AG20443 (cell line): Measurements from ENCODE around the gene LILRB3.
"Not testable (repeated sequence)": the region's sequence is repeated elsewhere in the genome, so short reads cannot be mapped to it uniquely, and the experiment has no call there.

Source experiments
- DNase-seq: peaks from one replicate; pipeline ENCODE4 v3.0.0; 2012; ENCODE audit warnings: low spot score, mixed read lengths

LILRB3 gene

DNA sequence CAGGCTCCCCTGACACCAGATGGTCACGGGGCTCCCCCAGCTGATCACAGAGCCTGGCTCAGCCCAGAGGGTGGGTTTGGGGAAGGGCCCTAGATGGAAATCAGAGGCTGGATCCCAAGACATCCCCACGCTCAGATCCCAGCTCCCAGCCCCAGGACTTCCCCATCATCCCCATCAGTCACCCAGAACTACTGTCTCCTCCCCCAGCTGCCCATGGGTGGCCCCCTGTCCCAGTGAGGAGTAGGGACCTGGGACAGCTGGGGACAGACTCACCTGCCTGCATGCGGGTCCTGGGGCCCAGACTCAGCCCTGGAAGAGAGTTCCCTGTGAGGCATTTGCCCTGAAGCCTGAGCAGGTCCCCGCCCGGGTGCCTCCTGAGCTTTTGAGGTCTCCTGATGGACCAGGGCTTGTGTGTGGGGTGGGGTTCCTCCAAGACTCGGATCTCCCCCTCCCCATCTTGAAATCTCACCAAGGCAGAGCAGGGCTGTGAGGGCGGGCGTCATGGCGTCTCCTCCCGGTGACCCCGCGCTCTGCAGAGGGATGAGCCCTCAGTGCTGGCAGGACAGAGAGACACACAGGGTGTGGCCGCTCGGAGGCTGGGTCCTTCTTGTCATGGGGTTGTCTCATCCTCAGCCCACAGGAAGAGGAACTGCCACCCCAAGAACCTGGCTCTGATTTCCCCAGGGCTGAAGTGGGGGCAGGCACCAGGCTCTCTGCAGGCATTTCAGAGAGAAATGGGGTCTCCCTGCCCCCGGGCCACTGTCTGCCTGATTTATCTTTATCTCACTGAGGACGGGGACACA, at the start of gene LILRB3:
TSS of gene LILRB3 (minus strand) at position 534 of the 803 bp plus-strand sequence. CDS start at position 503, 31 bp downstream.
- not testable (repeated sequence) for DNase-seq

DNA sequence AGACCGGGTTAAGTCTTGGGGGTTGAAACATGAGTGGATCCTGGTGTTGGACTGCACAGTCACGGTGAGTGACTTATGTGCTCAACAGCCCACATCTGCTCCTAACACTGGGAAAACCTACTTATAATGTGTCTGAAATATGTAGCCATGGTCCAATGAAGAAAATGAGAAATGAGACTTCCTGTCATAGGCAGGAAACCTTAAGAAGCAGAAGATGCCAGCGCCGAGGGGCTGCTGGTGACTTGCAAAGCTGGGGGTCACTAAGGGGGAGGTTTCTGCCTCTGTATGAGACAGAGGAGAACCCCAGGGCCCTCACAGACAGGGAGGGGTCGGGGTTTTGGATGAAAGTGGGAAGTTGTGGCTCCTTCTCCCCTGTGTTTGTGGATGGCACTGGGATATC, 49.4 kb upstream of the LILRB3 start:
- DNase-seq = not testable (repeated sequence)

DNA sequence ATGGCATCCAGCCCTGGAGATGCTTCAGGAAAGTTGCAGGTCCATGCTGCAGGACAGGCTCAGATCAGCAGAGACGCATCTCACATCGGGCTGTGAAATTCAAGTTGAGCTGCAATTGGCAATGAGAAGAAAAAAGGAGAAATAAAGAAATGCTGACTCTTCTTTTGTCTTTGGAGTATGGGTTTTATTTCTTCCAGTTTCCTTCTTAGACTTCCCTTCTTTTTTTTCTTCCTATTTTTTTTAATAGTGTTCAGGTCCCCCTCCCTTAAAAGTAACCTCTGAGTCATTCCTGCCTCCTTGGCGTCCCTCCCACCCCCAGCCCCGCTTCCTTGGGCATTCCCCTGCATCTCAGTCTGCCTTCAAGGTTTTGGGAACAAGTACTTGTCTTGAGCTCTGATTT, 48.8 kb upstream of the LILRB3 start:
- DNase-seq = not testable (repeated sequence)

DNA sequence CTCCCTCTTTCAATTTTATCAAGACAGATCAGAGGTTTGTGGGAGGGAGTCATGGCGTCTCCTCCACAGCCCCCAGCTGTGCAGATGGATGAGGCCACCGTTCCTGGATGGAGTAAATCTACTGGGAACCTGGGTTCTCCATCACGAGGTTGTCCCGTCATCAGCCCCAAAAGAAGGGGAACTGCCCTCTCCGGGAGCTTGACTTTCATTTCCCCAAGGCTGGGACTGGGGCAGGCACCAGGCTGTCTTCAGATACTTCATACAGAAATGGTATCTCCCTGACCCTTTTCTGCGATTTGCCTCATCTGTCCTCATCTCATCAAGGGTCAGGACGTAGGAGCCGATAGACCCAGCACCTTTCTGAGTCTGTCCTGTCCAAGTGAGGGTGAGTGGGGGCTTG, 48.3 kb upstream of the LILRB3 start:
- DNase-seq = no peak

DNA sequence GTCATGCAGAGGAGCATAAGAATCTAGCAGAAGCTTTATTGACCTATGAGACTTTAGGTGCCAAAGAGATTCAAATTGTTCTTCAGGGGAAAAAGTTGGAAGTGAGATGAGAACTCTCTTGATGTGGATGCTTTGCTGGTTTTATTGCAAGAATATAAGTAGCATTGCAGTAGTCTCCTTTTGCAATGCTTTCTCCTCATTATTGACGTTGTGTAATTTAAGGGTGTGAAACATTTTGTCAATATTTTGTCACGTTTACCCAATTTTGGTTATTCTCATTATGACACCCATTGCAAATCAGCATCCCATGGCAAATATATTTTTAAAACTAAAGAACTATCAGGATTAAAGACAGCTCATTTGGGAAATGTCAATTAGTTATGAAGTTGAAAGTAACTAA, 46.1 kb upstream of the LILRB3 start:
- no peak for DNase-seq

DNA sequence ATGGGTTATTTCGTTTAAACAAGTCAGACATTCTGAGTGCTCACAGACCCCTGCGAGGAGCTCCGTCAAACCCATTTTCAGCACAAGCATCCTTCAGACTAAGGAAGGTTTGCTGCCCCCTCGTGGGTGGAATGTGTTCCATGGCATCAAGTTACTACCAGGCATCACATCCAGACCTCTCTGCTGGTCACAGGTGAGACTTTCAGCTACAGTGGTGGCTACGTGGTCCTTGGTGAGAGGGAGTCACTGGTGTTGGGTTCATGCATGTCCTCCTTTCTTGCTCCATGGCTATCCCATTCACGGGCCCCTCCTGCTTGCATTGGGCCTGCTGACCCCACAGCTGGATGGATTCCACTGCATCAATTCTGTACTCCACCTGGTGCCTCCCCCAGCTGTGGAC, 43.3 kb upstream of the LILRB3 start:
- peak; percentile 55 for DNase-seq

DNA sequence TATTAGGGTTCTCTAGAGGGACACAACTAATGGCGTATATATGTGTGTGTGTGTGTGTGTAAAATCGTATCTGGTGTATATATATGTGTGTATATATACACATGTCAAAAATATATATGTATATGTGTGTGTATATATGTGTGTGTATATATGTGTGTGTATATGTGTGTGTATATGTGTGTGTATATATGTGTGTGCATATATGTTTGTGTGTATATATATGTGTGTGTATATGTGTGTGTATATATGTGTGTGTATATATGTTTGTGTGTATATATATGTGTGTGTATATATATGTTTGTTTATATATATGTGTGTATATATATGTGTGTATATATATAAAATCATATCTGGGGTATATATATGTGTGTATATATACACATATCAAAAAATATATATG, 39.7 kb upstream of the LILRB3 start:
- DNase-seq = no peak

DNA sequence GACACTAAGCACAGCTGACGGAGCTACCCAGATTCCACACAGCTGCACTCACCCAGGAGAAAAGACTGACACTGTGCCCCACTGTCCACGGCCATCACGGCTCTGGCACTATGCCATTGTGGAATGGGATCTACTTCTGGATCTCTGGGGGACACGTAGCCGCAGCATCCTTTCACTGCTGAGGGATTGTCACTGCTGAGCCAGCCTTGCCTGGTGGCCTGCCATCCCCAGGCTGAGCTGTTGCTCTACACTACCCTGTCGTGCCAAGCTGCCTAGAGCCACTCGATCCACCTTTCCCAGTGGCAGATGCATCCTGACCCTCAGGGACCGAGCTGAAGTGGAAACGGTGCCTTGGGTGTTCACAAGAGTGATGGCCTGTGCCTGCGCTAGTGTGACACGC, 39.3 kb upstream of the LILRB3 start:
- DNase-seq = no peak

DNA sequence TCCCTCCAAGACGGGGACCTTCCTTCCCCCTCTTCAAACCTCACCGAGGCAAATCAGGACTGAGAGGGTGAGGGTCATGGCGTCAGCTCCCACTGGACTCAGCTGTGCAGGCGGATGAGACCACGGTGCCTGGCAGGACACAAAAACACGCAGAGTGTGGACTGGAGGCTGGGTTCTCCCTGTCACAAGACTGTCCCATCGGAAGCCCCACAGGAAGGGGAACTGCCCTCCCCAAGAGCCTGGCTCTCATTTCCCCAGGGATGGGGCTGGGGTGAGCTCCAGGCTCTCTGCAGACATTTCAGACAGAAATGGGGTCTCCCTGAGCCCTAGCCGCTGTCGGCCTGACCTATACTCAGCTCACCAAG, 34.3 kb upstream of the LILRB3 start, which contains the start of gene LILRB5:
TSS of gene LILRB5 (minus strand) at position 158 of the 365 bp plus-strand sequence. CDS start at position 78, 80 bp downstream.
- no peak for DNase-seq

DNA sequence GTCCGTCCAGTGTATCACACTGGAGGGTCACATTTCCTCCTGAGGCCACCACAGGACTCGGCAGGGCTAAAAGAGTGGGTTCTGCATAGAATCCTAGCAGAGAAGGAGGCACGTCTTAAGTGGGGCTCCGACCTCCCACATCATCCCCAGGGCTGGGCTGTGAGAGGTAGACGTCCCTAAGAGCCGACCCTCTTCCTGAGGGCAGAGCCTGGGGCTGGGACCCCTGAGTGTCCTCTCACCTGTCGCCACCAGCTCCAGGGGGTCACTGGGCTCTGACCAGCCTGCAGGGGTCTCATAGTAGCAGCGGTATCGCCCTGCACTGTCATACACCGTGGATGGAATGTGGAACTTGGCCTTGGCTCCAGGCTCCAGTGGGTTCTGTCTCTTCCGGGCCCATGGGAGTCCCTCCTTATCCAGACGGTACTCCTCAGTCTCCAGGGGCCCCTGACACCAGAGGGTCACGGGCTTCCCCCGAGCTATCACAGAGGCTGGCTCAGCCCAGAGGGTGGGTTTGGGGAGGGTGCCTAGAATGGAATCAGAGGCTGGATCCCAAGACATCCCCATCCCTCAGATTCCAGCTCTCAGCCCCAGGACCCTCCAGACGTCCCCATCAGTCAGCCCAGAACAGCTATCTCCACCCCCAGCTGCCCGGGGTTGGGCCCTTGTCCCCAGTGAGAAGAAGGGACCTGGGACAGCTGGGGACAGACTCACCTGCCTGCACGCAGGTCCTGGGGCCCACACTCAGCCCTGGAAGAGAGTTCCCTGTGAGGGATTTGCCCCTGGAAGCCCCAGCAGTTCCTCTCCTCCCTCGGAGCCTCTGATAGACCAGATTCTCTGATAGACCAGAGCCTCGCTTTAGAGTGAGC, 33.7 kb upstream of the LILRB3 start:
- DNase-seq = no peak

DNA sequence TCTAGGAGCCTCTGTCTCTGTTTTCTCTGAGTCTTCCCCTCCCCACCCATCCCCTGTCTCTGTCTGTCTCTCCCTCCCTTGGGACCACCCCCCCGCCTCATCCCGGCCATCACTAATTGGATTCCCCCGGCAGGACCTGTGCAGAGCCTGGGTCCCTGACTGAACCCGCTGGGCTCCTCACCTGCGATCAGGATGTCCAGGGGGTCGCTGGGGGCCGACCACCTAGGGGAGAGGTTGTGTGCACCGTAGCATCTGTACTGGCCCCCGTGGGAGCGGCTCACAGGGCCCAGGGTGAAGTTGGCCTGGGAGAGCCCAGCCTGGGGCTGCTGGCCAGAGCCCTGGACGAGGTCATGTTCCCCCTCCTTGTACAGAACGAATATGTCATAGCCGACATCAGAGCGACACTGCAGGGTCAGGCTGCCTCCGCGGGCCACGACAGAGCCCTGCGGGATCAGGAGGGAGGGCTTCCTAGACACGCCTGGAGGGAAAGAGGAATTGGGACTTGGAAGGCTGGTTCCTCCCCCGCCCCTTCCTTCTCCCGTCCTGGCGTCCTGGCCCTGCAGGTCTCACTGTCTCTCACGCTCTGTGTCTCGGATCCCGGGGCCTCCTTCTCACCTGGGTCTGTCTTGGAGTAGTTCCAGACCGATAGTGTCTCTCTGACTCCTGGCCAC, 32.4 kb upstream of the LILRB3 start:
- no peak for DNase-seq

DNA sequence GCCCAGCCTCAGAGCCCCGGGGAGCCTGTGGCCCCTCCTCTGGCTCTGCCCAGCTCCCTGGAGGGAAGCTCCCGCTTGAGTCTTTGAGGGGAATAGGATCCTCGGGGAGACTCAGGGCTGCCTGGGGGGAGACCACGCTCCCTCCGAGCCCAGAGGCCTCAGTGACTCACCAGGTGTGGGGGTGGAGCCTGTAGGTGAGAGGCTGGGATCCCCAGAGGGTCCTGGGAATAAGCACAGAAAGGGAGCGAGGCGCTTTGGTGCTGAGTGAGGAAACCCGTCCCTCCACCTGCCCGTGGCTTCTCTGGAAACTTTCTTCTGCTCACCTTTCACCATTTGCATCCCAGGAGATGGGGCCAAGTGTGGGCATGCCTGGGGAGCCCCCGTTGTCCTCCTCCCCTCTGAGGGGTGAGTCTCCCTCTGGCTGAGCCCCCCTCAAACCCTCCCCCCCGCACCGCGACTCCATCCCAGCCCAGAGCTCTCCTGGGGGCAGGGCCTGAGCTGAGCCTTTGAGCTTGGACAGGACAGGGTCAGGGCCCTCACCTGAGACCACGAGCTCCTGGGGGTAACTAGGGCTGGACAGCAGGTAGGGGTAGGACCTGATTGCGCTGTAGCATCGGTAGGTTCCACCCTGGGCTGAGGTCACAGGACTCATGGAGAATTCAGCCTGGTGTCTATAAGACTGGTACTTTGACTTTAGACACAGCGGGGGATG, 31.5 kb upstream of the LILRB3 start:
- no peak for DNase-seq

DNA sequence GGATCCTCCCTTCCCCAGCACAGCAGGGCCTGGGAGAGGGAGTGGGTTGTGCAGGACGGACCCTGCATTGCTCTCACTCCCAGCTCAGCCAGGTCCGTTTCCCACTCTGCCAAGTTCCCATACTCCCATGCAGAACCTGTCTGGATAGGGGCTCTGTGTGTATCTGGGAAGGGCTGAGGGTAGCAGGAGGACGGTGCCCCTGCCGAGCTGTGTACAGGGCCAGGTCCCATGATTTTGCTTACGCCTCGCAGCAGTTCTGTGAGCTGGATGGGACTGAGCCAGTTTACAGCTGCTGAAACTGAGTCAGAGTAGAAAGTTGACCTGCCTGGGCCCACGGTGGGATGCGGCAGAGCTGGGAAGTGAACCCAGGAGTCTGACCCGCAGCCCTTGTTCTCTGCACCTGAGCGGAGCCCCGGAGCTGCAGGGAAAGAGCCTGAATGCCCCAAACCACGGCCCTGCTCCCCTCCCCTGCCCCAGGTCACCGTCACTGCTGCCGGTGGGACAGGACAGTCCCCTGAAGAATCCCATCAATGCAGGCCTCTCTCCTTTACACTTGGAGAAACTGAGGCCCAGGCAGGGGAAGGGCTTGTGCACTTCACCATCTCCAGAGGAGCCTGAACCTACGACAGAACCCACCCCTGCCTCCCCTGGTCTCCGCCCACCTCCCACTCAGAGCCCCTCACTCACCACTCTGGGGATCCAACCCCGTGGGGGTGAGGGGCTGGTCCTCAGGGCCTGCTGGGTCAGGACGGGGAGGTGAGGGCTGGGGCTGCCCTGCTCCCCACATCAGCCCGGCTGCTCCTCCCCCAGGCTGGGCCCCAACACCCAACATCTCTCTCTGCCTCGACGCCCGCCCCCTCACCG, 30.8 kb upstream of the LILRB3 start:
- no peak for DNase-seq

DNA sequence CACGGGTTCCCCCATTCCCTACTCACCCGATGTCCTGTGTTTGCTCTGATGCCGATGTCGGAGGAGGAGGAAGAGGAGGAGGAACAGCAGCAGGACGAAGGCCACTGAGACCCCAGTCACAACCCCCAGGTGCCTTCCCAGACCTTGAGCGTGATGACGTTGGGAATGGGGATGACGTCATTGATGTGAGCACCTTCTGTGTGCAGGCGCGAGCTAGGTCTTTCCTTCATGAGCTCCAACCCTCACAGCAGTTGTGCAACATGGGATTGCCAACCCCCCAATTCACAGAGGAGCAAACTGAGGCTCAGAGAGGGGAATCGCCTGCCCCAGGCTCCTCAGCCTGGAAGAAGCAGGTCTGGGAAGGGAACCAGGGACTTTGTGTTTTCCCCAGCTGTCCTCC, 30.0 kb upstream of the LILRB3 start:
- no peak for DNase-seq

DNA sequence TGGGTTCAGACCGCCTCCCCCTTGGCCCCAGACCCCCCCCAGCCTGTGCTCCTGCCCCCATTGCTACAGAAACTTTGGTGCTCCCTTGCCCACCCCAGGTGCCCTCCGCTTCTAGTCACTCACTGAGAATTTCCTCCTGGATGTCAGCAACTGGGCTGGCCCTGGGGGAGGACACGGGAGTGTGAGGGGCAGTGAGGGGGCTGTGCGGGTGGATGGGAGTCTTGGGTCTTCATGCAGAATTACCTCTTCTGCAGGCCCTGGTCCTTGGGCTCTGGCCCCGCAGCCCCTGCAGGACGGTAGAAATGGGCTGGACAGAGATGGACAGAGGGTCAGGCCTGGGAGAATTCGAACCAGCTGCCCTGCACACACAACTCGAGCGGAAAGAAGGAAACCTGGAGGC, 29.4 kb upstream of the LILRB3 start:
- DNase-seq = no peak

DNA sequence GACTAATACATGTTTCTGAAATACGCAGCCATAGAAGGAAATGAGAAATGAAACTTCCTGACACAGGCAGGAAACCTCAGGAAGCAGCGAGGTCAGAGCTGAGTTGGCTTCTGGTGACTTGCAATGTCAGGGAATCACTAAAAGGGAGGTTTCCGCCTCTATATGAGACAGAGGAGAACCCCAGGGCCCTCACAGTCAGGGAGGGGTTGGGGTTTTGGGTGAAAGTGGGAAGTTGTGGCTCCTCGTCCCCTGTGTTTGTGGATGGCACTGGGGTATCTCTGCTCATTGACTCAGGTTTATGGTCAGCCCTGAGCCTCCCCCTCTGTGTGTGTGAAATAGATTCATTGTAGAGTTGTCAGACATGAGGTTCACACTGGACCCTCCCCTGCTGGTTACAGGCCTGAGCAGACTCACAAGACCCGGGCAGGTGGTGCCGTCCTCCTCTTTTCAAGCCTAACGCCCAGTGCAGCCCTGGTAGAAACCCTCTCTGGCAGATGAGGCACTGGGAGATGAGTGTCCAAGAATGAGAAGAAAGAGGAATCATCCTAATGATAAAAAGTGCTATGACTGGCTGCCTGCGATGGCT, 25.3 kb upstream of the LILRB3 start:
- DNase-seq = no peak

DNA sequence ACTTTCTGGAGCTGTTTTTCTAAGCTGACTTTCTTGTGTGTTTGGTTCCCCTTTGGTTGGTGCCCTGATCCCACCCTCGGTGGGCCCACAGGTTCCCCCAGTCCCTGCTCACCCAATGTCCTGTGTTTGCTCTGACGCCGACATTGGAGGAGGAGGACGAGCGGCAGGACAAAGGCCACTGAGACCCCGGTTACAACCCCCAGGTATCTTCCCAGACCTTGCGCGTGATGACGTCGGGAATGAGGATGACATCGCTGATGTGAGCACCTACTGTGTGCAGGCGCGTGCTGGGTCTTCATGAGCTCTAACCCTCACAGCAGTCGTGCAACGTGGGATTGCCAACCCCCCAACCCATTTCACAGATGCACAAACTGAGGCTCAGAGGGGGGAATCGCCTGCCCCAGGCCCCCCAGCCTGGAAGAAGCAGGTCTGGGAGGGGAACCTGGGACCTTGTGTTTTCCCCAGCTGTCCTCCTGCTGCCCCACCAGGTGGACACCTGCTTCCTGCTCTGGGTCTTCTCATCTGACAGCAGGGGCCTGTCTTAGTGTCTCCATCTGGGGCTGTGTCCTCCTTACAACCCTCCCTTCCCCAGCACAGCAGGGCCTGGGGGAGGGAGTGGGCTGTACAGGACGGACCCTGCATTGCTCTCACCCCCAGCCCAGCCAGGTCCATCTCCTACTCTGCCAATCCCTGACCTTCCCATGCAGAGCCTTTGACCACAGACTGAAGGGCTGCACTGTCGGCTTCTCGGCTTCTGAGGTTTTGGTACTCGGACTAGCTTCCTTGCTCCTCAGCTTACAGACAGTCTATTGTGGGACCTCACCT, 24.5 kb upstream of the LILRB3 start:
- DNase-seq = no peak

DNA sequence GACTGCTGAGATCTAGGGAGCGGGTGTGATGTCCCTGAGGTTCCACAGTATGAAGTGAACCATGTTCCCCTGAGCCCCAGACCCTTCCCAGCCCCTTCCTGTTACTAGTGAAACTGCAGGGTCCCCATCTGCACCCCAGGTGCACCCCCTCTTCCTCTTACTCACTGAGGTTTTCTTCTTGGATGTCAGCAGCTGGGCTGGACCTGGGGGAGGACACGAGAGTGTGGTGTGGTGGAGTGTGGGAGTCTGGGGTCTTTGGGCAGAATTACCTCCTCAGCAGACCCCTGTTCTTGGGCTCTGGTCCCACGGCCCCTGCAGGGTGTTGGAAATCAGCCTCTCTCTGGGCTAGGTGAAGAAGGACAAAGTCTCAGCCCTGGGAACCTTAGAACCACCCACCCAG, 23.1 kb upstream of the LILRB3 start:
- no peak for DNase-seq

DNA sequence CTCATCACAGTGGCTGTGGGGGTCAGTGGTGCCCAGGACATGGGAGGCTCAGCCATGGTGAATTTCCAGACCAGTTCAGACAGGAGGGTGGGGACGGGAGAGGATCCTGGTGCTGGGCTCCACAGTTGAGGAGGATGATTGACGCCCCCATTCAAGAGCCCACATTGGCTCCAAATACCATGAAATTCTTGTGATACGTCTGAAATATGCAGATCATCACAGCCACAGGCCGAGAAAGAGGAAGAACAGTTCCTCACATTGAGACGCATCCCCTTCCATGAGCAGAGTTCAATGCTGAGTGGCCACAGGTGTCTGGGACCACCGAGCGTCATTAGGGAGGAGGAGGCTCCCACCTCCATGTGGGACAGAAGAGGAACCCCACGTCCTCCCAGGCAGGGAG, 21.0 kb upstream of the LILRB3 start:
- not testable (repeated sequence) for DNase-seq

DNA sequence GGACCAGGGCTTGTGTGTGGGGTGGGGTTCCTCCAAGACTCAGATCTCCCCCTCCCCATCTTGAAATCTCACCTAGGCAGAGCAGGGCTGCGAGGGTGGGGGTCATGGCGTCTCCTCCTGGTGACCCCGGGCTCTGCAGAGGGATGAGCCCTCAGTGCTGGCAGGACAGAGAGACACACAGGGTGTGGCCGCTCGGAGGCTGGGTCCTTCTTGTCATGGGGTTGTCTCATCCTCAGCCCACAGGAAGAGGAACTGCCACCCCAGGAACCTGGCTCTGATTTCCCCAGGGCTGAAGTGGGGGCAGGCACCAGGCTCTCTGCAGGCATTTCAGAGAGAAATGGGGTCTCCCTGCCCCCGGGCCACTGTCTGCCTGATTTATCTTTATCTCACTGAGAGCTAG, 19.8 kb upstream of the LILRB3 start, which contains the start of gene LILRA6:
TSS of gene LILRA6 (minus strand) at position 145 of the 400 bp plus-strand sequence.
- DNase-seq = not testable (repeated sequence)
